Neural cell (in vitro differentiated cells): ENCODE measurements around the gene COL4A5. TPM values are rescaled to one million over a fixed set of nuclear protein-coding genes. Genes with fewer than 3 reads are reported as not detected.

ENCODE experiments used
- H2AFZ ChIP-seq: fragments of 200-600, 300-800 bp; sonication (generic), shearing (Covaris generic); 2 replicates; pipeline ENCODE4 v1.6.0; 2014; ENCODE audit warnings: low read depth, mild to moderate bottlenecking, antibody characterized with exemption, low read length, moderate library complexity
- H3F3A ChIP-seq: fragments of 200-600 bp; shearing (Covaris generic); 2 replicates; pipeline ENCODE4 v1.6.1; 2016; ENCODE audit warnings: mild to moderate bottlenecking, moderate library complexity, mixed read lengths, antibody characterized with exemption, low read length; ENCODE audit not compliant: insufficient read depth, poor library complexity, severe bottlenecking
- H3K27ac ChIP-seq: fragments of 200-600, 300-800 bp; sonication (generic), shearing (Covaris generic); 2 replicates; pipeline ENCODE4 v1.5.1; 2014; ENCODE audit warnings: mild to moderate bottlenecking, low read length, moderate library complexity
- H3K27me3 ChIP-seq: fragments of 300-800, 200-600 bp; sonication (generic), shearing (Covaris generic); 2 replicates; pipeline ENCODE4 v1.6.0; 2014; ENCODE audit warnings: mild to moderate bottlenecking, low read depth, low read length, moderate library complexity; ENCODE audit not compliant: insufficient read depth
- H3K36me3 ChIP-seq: fragments of 300-800, 200-600 bp; sonication (generic), shearing (Covaris generic); 2 replicates; pipeline ENCODE4 v1.5.1; 2014; ENCODE audit warnings: mild to moderate bottlenecking, antibody characterized with exemption, low read length, moderate library complexity; ENCODE audit not compliant: insufficient read depth
- H3K4me2 ChIP-seq: fragments of 300-800, 200-600 bp; sonication (generic), shearing (Covaris generic); 2 replicates; pipeline ENCODE4 v1.6.0; 2014; ENCODE audit warnings: mild to moderate bottlenecking, low read length
- H3K4me3 ChIP-seq: fragments of 300-800, 200-600 bp; sonication (generic), shearing (Covaris generic); 2 replicates; pipeline ENCODE4 v1.5.1; 2014; ENCODE audit warnings: mild to moderate bottlenecking, low read length, moderate library complexity
- H3K79me2 ChIP-seq: fragments of 200-600 bp; shearing (Covaris generic); replicated peaks from 2 replicates; pipeline ENCODE4 v1.6.0; 2014; ENCODE audit warnings: mild to moderate bottlenecking, low read length, moderate library complexity; ENCODE audit not compliant: insufficient read depth
- H3K9ac ChIP-seq: fragments of 300-800, 200-600 bp; sonication (generic), shearing (Covaris generic); 2 replicates; pipeline ENCODE4 v1.6.1; 2016; ENCODE audit warnings: mild to moderate bottlenecking, low read length, mixed read lengths
- H3K9me2 ChIP-seq: fragments of 200-600 bp; shearing (Covaris generic); 2 replicates; pipeline ENCODE4 v1.6.1; 2016; ENCODE audit warnings: mild to moderate bottlenecking, low read length, mixed read lengths; ENCODE audit not compliant: insufficient read depth
- H3K9me3 ChIP-seq: fragments of 200-600, 300-800 bp; sonication (generic), shearing (Covaris generic); 2 replicates; pipeline ENCODE4 v1.6.1; 2016; ENCODE audit warnings: mild to moderate bottlenecking, mixed run types, low read length, moderate library complexity, mixed read lengths
- H4K20me1 ChIP-seq: fragments of 200-600 bp; shearing (Covaris generic); 2 replicates; pipeline ENCODE4 v1.6.1; 2016; ENCODE audit warnings: mild to moderate bottlenecking, mixed run types; ENCODE audit not compliant: insufficient read depth
- EP300 ChIP-seq: fragments of 450-650 bp; conservative IDR thresholded peaks from 2 replicates; pipeline ENCODE4 v1.6.1; 2014; ENCODE audit warnings: antibody characterized with exemption, mild to moderate bottlenecking, moderate library complexity; ENCODE audit not compliant: poor library complexity, severe bottlenecking
- EZH2 ChIP-seq: fragments of 200-600, 300-800 bp; shearing (Covaris generic), sonication (generic); IDR thresholded peaks from 2 replicates; pipeline ENCODE4 v1.6.1; 2014; ENCODE audit warnings: antibody characterized with exemption, low read length, borderline replicate concordance, mild to moderate bottlenecking; ENCODE audit not compliant: insufficient read depth, poor library complexity, severe bottlenecking
- MXI1 ChIP-seq: fragments of 450-650 bp; conservative IDR thresholded peaks from 2 replicates; pipeline ENCODE4 v1.6.1; 2014; ENCODE audit warnings: antibody characterized with exemption, mild to moderate bottlenecking; ENCODE audit not compliant: poor library complexity, severe bottlenecking
- POLR2AphosphoS5 ChIP-seq: IDR thresholded peaks from 2 replicates; pipeline ENCODE4 v1.6.1; 2012
- RAD21 ChIP-seq: fragments of 450-650 bp; conservative IDR thresholded peaks from 2 replicates; pipeline ENCODE4 v1.6.1; 2014; ENCODE audit warnings: antibody characterized with exemption, mild to moderate bottlenecking, moderate library complexity
- SMC3 ChIP-seq: fragments of 450-650 bp; conservative IDR thresholded peaks from 2 replicates; pipeline ENCODE4 v1.6.1; 2014; ENCODE audit warnings: antibody characterized with exemption, mild to moderate bottlenecking, moderate library complexity; ENCODE audit not compliant: poor library complexity
- TAF1 ChIP-seq: IDR thresholded peaks from 2 replicates; pipeline ENCODE4 v1.6.1; 2012; ENCODE audit warnings: low read depth
- polyA plus RNA-seq: library from polyadenylated mRNA; depleted of rRNA; stranded (reverse); fragments of >200 nt; gene quantifications from 2 replicates; pipeline ENCODE4 v1.2.3, GENCODE V29; 2014
- TF ChIP-seq, protein P1 (sequence below): IDR thresholded peaks from 2 replicates; pipeline ENCODE4 v1.6.1; 2012; ENCODE audit warnings: borderline replicate concordance
- TF ChIP-seq, protein P2 (sequence below): fragments of 450-650 bp; IDR thresholded peaks from 2 replicates; pipeline ENCODE4 v1.5.1; 2014; ENCODE audit warnings: antibody characterized with exemption, mild to moderate bottlenecking, moderate library complexity; ENCODE audit not compliant: poor library complexity, severe bottlenecking

The COL4A5 gene
- polyA plus RNA-seq, 1 donor from 2014 or later: 3.9 TPM

DNA sequence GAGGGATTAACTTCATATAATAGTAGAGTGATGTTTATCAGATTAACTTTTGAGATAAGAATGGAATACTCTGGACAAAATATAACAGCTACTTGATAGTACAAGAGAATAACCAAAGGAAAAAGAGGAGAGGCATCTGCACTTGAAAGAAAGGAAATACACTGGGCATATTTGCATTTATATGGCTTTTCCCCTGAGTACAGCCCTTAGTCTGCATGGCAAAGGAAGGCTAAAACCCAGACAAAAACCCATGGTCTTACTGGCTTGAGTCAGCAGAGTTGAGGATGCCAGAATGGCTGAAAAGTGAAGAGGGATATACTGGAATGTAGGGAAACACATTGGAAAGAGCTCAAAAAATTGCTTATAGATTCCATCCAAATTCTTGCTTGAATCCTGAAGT is 101.6 kb downstream of the COL4A5 start:
- Histone ChIP-seq H3K9me3 (no peaks in the 10 kb centered on the region), H3K9me2 (no peaks in the 10 kb centered on the region), H3K27me3 (no peaks in the 10 kb centered on the region), H4K20me1 (no peaks in the 10 kb centered on the region), H3K4me3 (no peak overlapping the region), H3F3A (no peaks in the 10 kb centered on the region), H3K9ac (no peak overlapping the region), H3K79me2 (no peaks in the 10 kb centered on the region), H3K27ac (no peak overlapping the region), H3K4me2 (no peak overlapping the region), H2AFZ (no peak overlapping the region), H3K36me3 (no peaks in the 10 kb centered on the region)
- no peak for TF ChIP-seq SMC3
- TF ChIP-seq RAD21: no peak
- no peak for TF ChIP-seq EP300
- TF ChIP-seq EZH2: no peak
- TF ChIP-seq, protein P1, sequence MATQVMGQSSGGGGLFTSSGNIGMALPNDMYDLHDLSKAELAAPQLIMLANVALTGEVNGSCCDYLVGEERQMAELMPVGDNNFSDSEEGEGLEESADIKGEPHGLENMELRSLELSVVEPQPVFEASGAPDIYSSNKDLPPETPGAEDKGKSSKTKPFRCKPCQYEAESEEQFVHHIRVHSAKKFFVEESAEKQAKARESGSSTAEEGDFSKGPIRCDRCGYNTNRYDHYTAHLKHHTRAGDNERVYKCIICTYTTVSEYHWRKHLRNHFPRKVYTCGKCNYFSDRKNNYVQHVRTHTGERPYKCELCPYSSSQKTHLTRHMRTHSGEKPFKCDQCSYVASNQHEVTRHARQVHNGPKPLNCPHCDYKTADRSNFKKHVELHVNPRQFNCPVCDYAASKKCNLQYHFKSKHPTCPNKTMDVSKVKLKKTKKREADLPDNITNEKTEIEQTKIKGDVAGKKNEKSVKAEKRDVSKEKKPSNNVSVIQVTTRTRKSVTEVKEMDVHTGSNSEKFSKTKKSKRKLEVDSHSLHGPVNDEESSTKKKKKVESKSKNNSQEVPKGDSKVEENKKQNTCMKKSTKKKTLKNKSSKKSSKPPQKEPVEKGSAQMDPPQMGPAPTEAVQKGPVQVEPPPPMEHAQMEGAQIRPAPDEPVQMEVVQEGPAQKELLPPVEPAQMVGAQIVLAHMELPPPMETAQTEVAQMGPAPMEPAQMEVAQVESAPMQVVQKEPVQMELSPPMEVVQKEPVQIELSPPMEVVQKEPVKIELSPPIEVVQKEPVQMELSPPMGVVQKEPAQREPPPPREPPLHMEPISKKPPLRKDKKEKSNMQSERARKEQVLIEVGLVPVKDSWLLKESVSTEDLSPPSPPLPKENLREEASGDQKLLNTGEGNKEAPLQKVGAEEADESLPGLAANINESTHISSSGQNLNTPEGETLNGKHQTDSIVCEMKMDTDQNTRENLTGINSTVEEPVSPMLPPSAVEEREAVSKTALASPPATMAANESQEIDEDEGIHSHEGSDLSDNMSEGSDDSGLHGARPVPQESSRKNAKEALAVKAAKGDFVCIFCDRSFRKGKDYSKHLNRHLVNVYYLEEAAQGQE: no peak
- no peak for TF ChIP-seq TAF1
- TF ChIP-seq POLR2AphosphoS5: no peak
- no peak for TF ChIP-seq MXI1
- TF ChIP-seq, protein P2, sequence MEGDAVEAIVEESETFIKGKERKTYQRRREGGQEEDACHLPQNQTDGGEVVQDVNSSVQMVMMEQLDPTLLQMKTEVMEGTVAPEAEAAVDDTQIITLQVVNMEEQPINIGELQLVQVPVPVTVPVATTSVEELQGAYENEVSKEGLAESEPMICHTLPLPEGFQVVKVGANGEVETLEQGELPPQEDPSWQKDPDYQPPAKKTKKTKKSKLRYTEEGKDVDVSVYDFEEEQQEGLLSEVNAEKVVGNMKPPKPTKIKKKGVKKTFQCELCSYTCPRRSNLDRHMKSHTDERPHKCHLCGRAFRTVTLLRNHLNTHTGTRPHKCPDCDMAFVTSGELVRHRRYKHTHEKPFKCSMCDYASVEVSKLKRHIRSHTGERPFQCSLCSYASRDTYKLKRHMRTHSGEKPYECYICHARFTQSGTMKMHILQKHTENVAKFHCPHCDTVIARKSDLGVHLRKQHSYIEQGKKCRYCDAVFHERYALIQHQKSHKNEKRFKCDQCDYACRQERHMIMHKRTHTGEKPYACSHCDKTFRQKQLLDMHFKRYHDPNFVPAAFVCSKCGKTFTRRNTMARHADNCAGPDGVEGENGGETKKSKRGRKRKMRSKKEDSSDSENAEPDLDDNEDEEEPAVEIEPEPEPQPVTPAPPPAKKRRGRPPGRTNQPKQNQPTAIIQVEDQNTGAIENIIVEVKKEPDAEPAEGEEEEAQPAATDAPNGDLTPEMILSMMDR: no peak

DNA sequence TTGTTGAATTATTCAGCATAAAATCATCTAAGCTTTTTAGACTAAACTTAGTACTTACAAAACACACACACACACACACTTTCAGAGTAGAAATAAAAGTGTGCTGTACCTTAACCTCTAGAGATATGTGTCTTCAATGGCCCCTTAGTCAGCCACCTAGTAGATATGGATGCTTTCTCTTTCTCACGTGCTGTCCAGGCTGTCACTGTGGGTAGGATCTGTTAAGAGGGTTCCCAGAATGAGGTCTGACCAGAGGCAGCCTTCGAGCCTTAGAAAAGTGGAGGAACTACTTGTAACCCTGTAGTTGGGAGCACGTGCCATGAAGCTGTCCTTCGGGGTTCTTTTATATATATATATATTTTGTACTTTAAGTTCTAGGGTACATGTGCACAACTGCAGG is 117.9 kb downstream of the COL4A5 start:
- H3F3A ChIP-seq: no peaks in the 10 kb centered on the region
- H3K9me2 ChIP-seq: no peaks in the 10 kb centered on the region
- TF ChIP-seq EZH2 (no peak), EP300 (no peak), TAF1 (no peak), SMC3 (no peak), RAD21 (no peak), POLR2AphosphoS5 (no peak), MXI1 (no peak)
- TF ChIP-seq, protein P2: no peak
- TF ChIP-seq, protein P1: no peak
- H3K4me2 ChIP-seq: no peak overlapping the region
- no peaks in the 10 kb centered on the region for H4K20me1 ChIP-seq
- H3K4me3 ChIP-seq: no peak overlapping the region
- no peaks in the 10 kb centered on the region for H3K27me3 ChIP-seq
- no peaks in the 10 kb centered on the region for H3K9me3 ChIP-seq
- no peak overlapping the region for H3K9ac ChIP-seq
- H3K79me2 ChIP-seq: no peaks in the 10 kb centered on the region
- no peak overlapping the region for H3K27ac ChIP-seq
- H2AFZ ChIP-seq: no peak overlapping the region
- H3K36me3 ChIP-seq: no peaks in the 10 kb centered on the region
